Activated CD4-positive, alpha-beta T cell treated with anti-CD3 and anti-CD28 coated beads for 48 hours (primary cell): ENCODE measurements around the gene CEP170.

Source experiments
- DNase-seq: peaks from one replicate; pipeline ENCODE4 v3.0.0-alpha.2; 2020

The CEP170 gene

DNA sequence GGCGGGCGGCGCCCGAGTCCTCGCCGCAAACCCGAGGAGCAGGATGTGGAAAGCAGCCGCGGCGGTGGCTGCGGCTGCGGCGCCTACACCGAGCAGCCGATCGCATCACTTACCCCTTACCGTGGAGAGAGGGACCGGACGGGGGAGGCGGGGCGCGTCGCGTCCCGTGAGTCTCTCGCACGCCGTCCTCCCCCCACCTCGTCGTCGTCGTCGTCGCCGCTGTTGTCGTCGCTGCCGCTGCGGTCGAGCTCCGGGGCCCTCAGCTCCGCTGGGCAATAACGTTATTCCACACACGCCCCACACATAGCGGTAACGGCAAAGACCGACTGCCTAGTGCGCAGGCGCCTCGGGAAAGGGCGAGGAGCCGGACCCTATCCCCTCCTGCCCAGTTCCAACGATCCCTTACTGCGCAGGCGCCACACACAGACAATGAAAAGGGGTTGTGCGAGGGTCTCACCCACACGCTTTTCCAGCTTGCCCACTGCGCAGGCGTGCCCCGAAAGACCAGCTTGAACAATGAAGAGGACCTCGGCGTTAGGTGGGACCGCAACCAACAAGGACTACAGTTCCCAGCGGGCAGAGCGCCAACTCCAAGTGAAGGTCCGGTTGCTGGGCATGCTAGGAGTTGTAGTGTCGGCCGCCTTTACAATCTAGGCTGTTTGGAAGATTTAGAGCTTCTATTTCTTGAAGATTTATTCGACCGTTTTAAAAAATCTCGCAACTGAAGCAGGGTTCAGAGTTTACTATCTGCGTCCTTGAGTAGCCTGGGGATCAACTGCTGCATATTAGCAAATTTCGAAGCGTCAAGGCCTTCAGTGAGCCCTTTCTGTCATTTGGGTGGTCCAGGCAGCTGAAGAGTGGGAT is at the start of gene CEP170:
Gene CEP170 (minus strand): TSS at position 355 of the 864 bp plus-strand sequence. CDS start 30,001 bp downstream, outside the sequence.
- peak; percentile 93 for DNase-seq

DNA sequence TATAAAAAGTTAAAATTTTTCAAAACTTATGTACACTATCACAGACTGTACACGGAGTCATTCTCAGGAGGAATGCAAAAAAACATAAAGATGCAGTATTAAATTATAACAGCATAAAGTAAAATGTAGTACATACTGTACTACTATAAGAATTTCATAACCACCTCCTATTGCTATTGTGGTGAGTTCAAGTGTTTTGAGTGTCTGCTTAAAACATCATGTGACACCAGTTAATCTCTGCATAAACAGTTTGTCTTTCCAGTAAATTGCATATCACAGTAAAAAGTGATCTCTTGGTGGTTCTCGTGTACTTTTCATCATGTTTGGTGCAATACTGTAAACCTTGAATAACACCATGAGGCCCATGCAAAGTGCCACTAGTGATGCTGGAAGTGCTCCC is 46.0 kb upstream of the CEP170 start:
- no peak for DNase-seq

DNA sequence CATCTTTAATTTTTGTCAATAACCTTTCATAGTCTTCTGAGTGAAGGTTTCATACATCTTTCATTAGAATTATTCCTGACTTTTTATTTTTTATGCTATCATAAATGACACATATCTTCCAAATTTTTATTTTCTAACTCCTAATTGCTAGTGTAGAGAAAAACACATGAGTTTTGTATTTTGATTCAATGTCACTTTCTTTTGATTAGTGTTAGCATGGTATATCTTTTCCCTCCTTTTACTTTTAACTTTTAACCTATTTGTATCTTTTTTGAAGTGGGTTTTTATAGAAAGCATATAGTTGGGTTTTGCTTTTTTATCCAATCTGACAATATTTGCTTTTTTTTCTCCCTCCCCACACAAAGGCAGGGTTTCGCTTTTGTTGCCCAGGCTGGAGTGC is 44.0 kb upstream of the CEP170 start:
- no peak for DNase-seq

DNA sequence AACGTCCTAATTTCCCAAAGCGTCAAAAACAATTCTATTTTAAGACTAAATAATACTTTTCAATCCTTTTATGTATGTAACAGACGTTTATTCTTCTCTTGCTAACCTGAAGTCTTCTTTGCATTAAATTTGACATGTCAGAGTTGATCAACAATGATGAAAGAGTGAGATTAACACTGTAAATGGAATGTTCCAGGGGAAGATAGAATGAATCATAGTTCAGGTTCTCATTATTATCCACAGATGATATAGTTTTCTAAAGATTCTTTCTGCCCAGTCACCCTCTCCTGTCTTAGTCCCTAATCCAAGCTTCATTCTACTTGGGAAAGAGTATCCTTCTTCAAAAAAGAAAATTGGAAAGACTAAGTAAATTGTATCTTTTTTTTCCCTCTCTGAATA is 39.6 kb upstream of the CEP170 start:
- no peak for DNase-seq

DNA sequence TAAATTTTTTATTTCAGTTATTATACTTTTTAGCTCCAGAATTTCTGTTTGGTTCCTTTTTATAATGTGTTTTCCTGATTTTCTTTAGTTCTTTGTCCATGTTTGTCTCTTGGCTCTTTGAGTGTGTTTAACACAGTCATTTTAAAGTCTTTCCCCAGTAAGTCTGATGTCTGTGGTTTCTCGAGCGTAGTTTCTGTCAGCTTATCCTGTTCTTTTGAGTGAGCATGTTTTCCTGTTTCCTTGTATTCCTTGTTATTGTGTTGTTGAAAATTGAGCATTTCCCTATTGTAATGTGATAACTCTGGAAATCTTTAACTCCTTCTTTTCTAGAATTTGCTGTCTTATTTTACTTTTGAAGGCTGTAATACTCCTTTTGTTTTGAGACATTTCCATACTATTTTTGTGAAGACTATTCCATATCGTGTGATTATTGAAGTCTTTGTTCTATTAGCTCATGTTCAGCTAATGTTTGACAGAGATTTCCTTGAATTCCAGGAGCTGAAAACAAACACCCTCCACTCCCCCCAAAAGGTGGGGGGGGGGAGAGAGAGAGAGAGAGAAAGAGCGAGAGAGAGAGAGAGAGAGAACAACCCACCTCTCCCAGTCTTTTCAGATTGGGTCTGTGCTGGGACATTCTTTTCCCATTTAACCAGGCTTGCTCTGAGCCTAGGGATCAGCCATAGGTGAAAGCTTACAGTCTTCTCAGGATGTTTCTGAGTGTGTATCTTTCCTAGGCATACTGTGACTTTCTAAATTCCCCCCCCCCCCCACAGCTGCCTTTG is 39.1 kb upstream of the CEP170 start:
- DNase-seq, result no peak

DNA sequence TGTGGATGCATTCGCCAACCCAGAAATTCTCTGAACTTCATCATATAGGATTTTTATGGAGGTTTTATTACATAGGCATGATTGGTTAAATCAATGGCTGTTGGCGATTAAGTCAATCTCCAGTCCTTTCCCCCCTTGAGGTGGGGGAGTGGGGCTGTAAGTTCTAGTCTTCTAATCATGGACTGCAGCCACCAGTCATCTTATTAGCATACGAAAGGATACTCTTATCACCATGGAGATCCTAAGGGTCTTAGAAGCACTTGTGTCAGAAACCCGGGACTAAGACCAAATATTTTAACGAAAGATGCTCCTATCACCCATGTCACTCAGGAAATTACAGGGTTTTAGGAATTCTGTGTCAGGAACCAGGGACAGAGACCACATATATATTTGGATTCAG is 37.0 kb upstream of the CEP170 start:
- DNase-seq, result no peak

DNA sequence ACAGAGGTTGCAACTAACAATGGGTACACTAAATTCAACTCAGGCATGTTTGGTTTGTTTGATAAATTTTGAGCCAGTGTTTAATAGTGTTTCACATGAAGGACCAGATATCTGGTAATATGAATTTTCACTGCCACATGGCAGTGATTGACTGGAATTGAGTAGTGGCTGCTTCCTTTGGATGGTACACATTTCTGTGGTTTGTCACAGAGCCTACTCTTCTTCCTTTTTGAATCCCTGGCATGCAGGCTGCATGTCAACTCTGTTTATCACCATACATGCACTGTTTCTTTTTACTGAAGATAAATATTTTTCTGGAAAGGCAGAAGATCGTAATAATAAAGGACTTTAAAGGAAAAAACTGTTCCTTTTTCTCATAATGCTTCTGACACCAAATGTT is 36.2 kb upstream of the CEP170 start:
- DNase-seq, result no peak

DNA sequence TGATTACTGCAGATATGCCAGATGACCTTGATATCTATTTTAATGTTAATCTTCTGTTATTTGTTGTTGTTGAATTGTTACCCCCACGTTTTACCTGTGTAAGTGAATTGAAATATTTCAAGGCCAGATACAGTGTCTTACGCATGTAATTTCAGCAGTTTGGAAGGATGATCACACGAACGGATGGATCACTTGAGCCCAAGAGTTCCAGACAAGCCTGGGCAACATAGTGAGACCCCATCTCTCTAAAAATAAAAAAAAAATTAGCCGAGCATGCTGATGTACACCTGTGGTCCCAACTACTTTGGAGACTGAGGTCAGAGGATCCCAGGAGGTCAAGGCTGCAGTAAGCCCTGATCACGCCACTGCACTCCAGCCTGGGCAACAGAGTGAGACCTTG is 33.0 kb upstream of the CEP170 start:
- no peak for DNase-seq

DNA sequence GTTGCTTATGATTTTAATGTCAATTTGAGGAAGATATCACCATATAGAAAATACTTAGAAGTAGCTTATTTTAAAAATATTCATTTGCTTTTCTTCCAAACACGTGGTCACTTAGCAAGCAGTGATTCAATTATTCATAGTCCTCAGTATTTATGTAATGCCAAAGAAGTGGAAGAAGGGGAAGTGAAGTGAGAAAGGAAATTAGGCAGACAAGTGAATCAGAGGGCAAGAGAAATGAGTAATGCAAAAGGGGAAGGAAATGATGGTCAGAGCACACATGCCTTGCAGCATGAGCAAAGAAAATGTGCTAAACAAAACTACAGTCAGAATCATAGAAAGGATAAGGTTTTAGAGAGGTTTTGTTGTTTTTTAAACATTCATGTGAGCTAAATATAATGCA is 32.6 kb upstream of the CEP170 start:
- DNase-seq, result no peak

DNA sequence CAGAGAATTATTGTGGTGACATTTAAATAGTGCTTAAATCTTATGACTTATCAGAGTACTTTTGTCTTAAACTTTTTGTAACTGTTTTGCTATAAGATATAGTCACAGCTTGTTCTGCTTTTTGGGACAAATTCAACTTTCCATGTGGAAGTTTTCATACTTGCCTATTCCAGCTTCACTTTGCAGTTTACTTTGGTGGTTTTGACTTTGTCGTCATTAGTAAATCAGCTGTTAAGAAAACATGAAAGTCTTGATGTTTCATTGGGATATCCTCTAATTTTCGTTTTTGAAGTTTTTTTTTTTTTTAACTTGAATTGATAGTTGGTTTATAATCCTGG is 32.0 kb upstream of the CEP170 start:
- no peak for DNase-seq

DNA sequence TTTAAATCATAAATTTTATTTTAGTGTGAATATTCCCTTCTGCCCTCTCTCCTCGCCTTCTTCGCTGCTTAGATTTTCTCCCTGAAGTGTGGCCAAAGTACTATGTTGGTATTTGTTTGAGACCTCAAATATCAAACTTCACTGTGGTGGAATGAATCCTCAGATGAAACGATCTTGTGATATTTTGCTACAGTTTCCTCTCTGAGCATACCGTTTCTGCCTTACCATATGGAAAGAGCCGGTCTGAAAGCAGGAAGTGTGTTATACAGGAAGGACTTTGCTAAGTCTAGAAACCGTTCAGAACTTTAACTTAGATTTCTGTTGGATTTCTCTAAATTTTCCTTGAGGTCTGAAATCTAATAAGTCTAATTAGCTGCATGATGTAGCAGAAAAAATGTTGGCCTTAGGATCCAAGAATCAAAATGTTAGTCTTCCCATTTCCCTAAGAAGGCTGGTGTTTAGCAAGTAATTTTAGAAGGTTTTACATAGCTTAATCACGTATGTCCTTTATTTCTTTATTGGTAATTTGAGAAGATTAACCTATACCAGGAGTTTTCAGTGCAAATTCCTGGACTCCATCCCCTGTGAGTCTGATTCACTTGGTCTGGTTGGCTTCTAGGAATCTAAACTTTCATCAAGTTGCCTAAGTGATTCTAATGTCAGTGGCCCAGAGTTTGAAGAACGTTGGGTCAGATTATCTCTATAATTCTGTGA is 31.5 kb upstream of the CEP170 start:
- DNase-seq, result no peak

DNA sequence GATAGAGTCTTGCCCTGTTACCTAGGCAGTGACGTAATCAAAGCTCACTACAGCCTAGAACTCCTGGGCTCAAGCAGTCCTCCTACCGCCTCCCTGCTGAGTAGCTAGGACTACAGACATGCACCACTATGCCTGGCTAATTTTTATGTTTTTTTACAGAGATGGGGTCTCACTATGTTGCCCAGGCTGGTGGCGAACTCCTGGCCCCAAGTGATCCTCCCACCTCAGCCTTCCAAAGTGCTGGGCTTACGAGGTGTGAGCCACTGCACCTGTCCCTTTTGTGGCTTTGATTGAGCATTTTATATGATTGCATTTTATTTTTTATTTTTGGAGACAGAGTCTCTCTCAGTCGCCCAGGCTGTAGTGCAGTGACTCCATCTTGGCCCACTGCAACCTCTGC is 26.6 kb upstream of the CEP170 start:
- no peak for DNase-seq

DNA sequence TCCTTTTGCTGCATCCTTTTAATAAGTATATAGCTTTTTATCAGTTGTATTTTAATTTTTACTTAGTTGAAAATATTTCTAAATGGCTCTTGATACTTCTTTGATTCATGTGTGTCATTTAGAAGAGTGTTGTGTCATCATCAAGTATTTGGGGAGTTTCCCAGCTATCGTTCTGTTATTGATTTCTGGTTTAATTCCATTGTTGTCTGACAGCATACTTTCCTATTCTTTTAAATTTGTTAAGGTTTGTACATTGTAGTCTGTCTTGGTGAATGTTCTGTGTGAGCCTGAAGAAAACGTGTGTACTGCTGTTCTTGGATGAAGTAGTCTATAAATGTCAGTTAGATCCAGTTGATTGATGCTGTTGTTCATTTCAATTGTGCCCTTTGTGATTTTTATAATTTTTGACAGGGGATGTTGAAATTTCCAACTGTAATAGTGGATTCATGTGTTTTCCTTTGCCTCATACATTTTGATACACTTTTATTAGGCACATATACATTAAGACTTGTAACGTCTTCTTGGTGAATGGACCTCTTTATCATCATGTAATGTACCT is 25.6 kb upstream of the CEP170 start:
- no peak for DNase-seq

DNA sequence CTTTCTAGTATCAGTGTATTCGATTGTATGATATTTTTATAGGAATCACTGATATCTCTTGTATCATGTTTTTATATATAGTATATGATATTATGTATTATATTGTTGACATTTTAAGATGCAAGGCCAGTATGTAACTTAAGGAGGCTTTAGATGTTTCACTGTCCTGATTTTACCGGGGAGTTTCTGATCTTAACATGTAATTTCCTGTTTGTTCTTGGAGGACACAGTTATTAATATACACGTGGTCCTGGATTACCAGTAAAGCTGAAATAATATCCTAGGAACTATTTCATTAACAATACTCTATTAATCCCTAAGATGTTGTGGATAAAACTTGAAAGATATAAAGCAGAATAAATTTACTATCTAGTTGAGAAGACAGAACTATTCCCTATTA is 20.2 kb upstream of the CEP170 start:
- DNase-seq, result no peak

DNA sequence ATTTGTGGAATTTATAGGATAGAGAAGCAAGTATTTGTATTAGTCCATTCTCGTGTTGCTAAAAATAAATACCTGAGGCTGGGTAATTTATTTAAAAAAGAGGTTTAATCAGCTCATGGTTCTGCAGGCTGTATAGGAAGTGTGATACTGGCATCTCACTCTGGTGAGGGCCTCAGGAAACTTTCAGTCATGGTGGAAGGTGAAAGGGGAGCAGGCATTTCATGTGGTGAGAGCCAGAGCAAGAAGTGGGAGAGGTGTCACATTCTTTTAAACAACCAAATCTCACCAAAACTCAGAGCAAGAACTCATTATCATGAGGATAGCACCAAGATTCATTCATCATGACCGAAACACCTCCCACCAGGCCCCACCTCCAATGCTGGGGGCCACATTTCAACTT is 18.9 kb upstream of the CEP170 start:
- no peak for DNase-seq

DNA sequence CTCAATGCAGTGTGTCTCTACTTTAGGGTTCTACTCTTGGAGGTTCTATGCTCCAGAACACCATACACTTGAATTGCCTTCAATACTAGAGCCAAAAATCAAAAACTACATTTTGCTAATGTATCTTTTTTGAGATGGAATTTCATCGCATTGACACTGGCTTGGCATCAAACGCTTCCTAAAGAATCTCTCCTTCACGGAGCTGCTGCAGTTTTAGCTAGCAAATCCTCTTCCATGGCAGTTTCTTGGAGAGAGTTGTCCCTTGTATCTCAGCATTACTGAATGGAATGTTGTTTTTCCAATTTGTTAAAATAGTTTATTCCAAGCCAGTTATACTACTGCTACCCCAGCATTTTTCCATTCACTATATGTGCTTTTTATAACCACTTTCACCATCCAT is 18.4 kb upstream of the CEP170 start:
- DNase-seq, result no peak

DNA sequence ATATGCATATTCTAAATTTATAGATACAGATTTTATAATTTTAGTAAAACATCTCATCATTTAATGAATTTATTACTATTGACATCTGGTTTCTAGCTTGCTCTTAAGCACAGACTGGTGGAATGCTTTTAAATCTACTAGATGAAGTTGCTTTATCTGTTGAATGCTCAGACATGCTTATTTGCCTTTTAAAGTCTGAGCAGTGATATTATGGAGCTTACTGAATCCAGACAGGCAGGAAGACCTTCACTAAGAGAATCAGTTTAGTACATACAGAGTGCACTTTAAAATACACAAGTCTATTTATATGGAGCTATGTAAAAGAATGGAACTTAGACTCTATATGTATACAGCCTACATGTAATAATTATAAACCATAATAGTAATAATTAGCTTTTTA is 17.3 kb upstream of the CEP170 start:
- no peak for DNase-seq

DNA sequence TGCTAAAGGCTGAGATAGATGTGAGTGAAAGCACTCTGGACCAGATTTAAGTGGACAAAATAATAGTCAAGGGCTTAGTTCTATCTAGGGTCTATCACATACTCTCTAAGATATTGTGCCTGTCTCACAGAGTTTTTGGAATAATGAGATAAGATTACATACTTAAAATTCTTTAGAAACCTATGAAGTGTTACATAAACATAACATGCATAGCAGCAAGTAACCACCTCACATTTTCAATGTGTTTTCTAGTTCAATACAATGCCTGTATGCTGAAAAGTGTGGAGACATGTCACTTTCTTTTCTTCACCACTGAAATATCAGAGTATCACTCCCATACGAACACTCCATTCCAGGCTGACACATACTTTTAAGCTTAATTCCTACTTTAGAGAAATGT is 16.9 kb upstream of the CEP170 start:
- DNase-seq, result no peak

DNA sequence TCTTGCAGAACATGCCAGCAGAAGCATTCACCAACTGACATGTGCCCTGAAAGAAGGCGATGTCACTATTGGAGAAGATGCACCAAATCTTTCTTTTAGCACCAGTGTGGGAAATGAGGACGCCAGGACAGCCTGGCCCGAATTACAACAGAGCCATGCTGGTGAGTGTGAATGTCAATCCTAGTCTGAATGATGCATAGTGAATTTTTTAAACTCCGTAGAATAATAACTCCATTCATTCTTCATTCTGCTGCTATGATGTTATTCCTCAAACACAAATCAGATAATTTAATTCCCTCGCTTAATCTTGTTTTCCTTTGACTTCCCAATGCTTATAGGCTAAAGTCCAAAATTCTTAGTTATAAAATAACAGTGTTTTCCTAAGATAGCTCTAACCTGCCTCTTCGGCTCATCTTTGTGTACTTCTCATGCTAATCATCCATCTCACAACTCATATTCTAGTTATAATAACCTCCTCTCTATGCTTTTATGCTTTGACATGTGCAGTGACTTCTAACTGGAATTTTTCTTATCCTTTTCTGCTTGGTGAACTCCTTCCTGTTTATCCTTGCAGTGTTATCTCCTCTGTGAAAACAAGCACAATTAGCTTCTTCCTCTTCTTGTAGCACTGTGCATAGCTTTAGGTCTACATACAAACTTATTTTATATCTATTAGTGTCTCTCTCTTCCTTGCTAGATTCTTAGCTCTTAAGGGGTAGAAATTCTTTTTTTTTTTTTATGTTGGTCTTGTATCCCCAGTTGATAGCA is 15.2 kb upstream of the CEP170 start:
- no peak for DNase-seq

DNA sequence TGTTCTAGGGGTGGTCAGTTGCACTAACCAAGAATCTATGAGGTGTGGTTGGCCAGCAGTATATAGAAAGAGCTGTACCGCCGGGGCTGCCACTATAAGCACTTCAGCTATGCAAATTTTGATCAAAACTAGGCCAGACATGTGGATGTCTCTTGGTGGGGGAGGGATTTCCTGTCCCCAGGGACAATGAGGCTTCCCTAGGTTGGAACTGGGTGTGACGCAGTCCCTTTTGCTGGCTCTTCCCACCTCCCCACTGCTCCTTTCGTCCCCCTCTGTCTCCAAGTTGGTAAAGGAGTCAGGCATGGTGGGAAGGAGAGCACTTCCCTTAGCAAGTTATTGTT is 14.3 kb upstream of the CEP170 start:
- no peak for DNase-seq

DNA sequence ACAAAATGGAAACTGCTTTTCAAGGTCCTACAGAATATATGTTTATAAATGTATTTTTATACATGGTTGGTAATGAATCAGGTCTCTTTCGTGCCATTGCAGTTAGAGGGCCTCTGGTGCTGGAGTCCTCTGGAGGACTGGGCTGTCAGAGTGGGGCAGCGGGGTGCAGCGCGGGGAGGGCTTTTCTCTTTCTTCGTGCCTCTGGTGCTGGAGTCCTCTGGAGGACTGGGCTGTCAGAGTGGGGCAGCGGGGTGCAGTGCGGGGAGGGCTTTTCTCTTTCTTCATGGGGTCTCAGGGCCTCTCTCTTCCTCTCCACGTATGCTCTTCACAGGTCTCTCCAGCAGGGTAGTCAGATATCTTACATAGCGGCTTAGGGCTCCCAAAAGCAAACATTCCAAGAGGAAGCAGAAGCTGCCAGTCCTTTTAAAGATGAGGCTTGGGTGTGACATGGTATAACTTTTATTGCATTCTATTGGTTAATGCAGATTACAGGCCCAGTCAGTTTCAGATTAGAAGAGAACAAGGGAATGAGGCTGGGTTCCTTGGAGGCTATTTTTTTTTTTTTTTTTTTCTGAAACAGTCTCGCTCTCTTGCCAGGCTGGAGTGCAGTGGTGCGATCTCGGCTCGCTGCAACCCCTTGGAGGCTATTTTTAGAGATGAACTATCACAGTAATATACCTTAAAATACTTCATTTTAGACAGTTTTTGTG is 13.8 kb upstream of the CEP170 start:
- no peak for DNase-seq
